GM21786 (cell line): ENCODE data around the gene FOXB2.
"Not testable (repeated sequence)": the region's sequence is repeated elsewhere in the genome, so short reads cannot be mapped to it uniquely, and the experiment has no call there.

Experiments used
- ATAC-seq: cut with Tn5 transposase; IDR thresholded peaks from one replicate; pipeline ENCODE4 v1.9.1; 2021; ENCODE audit not compliant: unreplicated experiment

Gene FOXB2

DNA sequence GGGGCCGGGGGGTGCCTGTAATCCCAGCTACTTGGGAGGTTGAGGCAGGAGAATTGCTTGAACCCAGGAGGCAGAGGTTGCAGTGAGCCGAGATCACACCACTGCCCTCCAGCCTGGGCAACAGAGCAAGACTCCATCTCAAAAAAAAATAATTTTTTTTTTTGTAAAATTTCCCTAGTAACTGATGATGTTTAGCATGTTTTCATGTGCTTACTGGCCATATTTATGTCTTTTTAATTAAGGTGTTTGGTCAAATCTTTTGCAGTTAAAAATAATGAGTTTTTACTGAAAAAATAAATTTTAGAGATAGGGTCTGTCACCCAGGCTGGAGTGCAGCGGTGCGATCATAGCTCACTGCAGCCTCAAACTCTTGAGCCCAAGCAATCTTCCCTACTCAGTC lies 24.3 kb downstream of the FOXB2 start:
- not testable (repeated sequence) for ATAC-seq

DNA sequence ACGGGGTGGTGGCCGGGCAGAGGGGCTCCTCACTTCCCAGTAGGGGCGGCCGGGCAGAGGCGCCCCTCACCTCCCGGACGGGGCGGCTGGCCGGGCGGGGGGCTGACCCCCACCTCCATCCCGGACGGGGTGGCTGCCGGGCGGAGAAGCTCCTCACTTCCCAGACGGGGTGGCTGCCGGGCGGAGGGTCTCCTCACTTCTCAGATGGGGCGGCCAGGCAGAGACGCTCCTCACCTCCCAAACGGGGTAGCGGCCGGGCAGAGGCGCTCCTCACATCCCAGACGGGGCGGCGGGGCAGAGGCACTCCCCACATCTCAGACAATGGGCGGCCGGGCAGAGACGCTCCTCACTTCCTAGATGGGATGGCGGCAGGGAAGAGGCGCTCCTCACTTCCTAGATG lies 41.2 kb downstream of the FOXB2 start:
- ATAC-seq = not testable (repeated sequence)

DNA sequence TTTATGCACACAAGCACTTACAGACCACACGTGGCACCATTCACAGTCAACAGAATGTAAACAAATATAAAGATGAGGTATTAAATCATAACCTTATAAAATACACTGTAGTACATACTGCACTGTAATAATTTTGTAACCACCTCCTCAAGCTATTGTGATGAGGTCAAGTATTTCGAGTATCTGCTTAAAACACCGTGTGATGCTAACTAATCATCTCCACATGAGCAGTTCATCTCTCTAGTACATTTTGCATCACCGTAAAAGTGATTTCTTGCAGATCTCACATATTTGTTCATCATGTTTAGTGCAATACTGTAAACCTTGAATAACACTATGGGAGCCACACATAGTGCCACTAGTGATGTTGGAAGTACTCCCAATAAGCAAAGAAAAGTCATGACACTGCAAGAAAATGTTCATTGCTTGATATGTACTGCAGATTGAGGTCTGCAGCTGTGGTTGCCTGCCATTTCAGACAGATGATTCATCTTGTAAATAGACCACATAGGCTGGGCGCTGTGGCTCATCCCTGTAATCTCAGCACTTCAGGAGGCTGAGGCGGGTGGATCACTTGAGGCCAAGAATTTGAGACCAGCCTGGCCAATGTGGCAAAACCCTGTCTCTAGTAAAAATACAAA lies 44.3 kb downstream of the FOXB2 start:
- no peak for ATAC-seq

DNA sequence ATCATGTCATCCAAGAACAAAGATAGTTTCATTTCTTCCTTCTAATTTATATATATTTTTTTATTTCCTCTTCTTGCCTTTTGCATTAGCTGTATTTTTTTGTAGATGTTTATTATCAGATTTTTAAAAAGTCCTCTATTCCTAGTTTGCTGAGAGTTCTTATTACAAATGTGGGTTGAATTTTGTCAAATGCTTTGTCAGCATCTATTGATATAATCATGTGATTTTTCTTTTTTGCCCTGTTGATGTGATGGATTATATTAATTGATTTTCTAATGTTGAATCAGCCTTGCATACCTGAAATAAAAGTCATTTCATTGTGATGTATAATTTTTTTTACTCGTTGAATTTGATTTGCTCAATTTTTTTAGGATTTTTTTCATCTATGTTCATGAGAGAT lies 46.9 kb downstream of the FOXB2 start:
- ATAC-seq = no peak
